GM12891 (cell line): ENCODE measurements around the gene SNTA1.

Experiments used
- POLR2A ChIP-seq: IDR thresholded peaks from 2 replicates; pipeline ENCODE4 v1.6.1; 2011; ENCODE audit warnings: low read depth, low read length, control low read depth
- POLR2AphosphoS5 ChIP-seq: IDR thresholded peaks from 2 replicates; pipeline ENCODE4 v1.6.1; 2011; ENCODE audit warnings: low read depth, low read length, control low read depth
- TAF1 ChIP-seq: IDR thresholded peaks from 2 replicates; pipeline ENCODE4 v1.6.1; 2011; ENCODE audit warnings: low read depth, low read length, control low read depth

- TF ChIP-seq TAF1 (no peak), POLR2A (no peak), POLR2AphosphoS5 (no peak)
These were observed 42.8 kb downstream of the SNTA1 start for GRCh38 chr20:33400812-33401183.
